GM23248 (cell line): ENCODE results near the gene HMCES. TPM values are rescaled to one million over a fixed set of nuclear protein-coding genes. Genes with fewer than 3 reads are reported as not detected.

Source experiments
- DNase-seq: peaks from one replicate; pipeline ENCODE4 v3.0.0-alpha.2; 2015
- H2AFZ ChIP-seq: fragments of 200-600 bp; sonication (generic); 2 replicates; pipeline ENCODE4 v1.6.1; 2016; ENCODE audit warnings: antibody characterized with exemption
- H3F3A ChIP-seq: fragments of 200-600 bp; sonication (generic); 2 replicates; pipeline ENCODE4 v1.6.1; 2016; ENCODE audit warnings: mild to moderate bottlenecking, antibody characterized with exemption, mixed run types; ENCODE audit not compliant: insufficient read depth
- H3K27ac ChIP-seq: fragments of 200-600 bp; sonication (generic); 2 replicates; pipeline ENCODE4 v1.5.1; 2016; ENCODE audit warnings: mild to moderate bottlenecking
- H3K27me3 ChIP-seq: fragments of 200-600 bp; sonication (generic); replicated peaks from 2 replicates; pipeline ENCODE4 v1.6.1; 2016; ENCODE audit warnings: mild to moderate bottlenecking; ENCODE audit not compliant: insufficient read depth
- H3K36me3 ChIP-seq: fragments of 200-600 bp; sonication (generic); 2 replicates; pipeline ENCODE4 v1.6.1; 2016; ENCODE audit warnings: low read depth, mild to moderate bottlenecking
- H3K4me1 ChIP-seq: fragments of 200-600 bp; sonication (generic); 2 replicates; pipeline ENCODE4 v1.6.1; 2016; ENCODE audit warnings: mild to moderate bottlenecking; ENCODE audit not compliant: insufficient read depth
- H3K4me2 ChIP-seq: fragments of 200-600 bp; sonication (generic); one replicate; pipeline ENCODE4 v1.6.1; 2016; ENCODE audit warnings: mild to moderate bottlenecking; ENCODE audit not compliant: unreplicated experiment
- H3K4me3 ChIP-seq: fragments of 200-600 bp; sonication (generic); 2 replicates; pipeline ENCODE4 v1.5.1; 2016; ENCODE audit warnings: mild to moderate bottlenecking
- H3K79me2 ChIP-seq: fragments of 200-600 bp; sonication (generic); 2 replicates; pipeline ENCODE4 v1.6.1; 2016; ENCODE audit warnings: mild to moderate bottlenecking; ENCODE audit not compliant: insufficient read depth
- H3K9ac ChIP-seq: fragments of 200-600 bp; sonication (generic); 2 replicates; pipeline ENCODE4 v1.6.1; 2016; ENCODE audit warnings: mild to moderate bottlenecking
- H3K9me2 ChIP-seq: fragments of 200-600 bp; sonication (generic); 2 replicates; pipeline ENCODE4 v1.6.1; 2016; ENCODE audit warnings: mixed run types, mild to moderate bottlenecking, moderate library complexity; ENCODE audit not compliant: insufficient read depth
- H3K9me3 ChIP-seq: fragments of 200-600 bp; sonication (generic); one replicate; pipeline ENCODE4 v1.6.1; 2017; ENCODE audit warnings: low read depth
- H4K20me1 ChIP-seq: fragments of 200-600 bp; sonication (generic); 2 replicates; pipeline ENCODE4 v1.6.0; 2016; ENCODE audit not compliant: insufficient read depth
- EZH2 ChIP-seq: fragments of 200-600 bp; sonication (generic); IDR thresholded peaks from 2 replicates; pipeline ENCODE4 v1.6.1; 2018; ENCODE audit warnings: antibody characterized with exemption, mild to moderate bottlenecking; ENCODE audit not compliant: insufficient read depth, poor library complexity, severe bottlenecking
- EZH2phosphoT487 ChIP-seq: fragments of 200-600 bp; sonication (generic); IDR thresholded peaks from 2 replicates; pipeline ENCODE4 v1.6.1; 2018; ENCODE audit warnings: antibody characterized with exemption, moderate library complexity, mild to moderate bottlenecking, low read depth; ENCODE audit not compliant: insufficient read depth
- WGBS, 2 experiments: methylation state at CpG; one replicate each; pipeline ENCODE4 v1.1.6; 2015 to 2017; ENCODE audit warnings: low lambda C conversion rate in 2 of 2, low coverage in 1 of 2; ENCODE audit errors: missing lambda C conversion rate in 2 of 2; 5-methylcytosine and 5-hydroxymethylcytosine counted together
- in situ Hi-C: fragments of 300-500 bp; cut with MboI; formaldehyde crosslinking; loops from 2 replicates; pipeline ENCODE4 v1.15.0; 2020
- polyA plus RNA-seq: library from polyadenylated mRNA; unstranded; fragments of >200 nt; fragmentation: Nextera tagmentation; extraction: Ambion mirVana; gene quantifications from 2 replicates; pipeline ENCODE4 v1.2.1, GENCODE V29; 2016
- total RNA-seq: library from RNA; depleted of rRNA; stranded (reverse); fragments of >200 nt; shearing (Covaris generic); gene quantifications from 2 replicates; pipeline ENCODE4 v1.2.3, GENCODE V29; 2014

HMCES gene
- total and polyA plus RNA-seq, 2 experiments from 2014 or later = 12.5 to 33.2 TPM

GRCh38 chr3:129295286-129295685 is 16.6 kb downstream of the HMCES start:
- Histone ChIP-seq H3K4me2 (no peak overlapping the region), H4K20me1 (no peaks in the 10 kb centered on the region), H3F3A (no peaks in the 10 kb centered on the region), H3K4me1 (no peaks in the 10 kb centered on the region), H3K79me2 (no peaks in the 10 kb centered on the region), H3K27ac (no peak overlapping the region), H3K36me3 (peaks cover 26% of the 10 kb centered on the region), H3K9me3 (no peaks in the 10 kb centered on the region), H2AFZ (no peak overlapping the region), H3K9ac (no peak overlapping the region), H3K27me3 (no peaks in the 10 kb centered on the region), H3K9me2 (no peaks in the 10 kb centered on the region), H3K4me3 (no peak overlapping the region)
- TF ChIP-seq EZH2phosphoT487 (no peak), EZH2 (no peak)
- in situ Hi-C loops = no loop called here
- WGBS, 2 experiments = 93 to 96% methylated on average over 5 of the region's 5 CpGs
- DNase-seq = no peak

DNA sequence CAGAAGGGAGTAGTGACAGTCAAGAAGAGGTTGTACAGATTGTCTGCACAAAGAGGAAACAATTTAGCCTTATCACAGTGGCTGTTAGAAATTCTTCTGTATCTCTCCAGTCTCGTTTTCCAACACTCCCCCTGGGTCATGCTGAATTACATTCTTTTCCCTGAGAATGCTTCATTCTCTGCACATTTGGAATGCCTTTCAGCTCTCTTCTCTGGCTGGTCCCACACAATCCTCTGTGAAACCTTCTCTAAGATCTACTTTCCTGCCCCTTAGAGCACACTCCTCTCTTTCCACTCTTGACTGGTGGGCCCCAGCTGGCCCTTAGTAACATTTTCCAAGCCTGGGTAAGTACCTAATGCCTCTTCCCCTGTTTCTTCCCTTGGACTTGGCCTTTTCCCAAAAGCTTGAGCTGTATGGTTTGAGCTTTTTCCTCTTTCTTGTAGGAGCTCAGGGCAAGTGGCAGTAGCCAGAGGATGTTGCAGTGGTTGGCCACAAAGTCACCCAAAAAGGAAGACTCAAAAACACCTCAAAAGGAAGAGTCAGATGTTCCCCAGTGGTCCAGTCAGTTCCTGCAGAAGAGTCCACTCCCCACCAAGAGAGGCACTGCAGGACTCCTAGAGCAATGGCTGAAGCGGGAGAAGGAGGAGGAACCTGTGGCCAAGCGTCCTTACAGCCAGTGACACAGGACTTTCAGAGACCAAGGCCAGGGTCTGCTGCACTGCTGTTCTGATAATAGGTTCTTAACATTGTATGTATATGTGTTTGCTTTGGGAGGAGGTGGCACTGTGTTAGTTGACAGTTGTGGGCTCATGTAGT is 25.7 kb downstream of the HMCES start:
- H3K9ac ChIP-seq = no peak overlapping the region

GRCh38 chr3:129304962-129305222 is 26.2 kb downstream of the HMCES start:
- 100% methylated on average over 1 of the region's 1 CpG for WGBS, 2 experiments
- no peak overlapping the region for H3K4me2 ChIP-seq
- DNase-seq = no peak
- no peak overlapping the region for H3K27ac ChIP-seq
- H3K9ac ChIP-seq = no peak overlapping the region
- H2AFZ ChIP-seq = no peak overlapping the region
- in situ Hi-C loops = no loop called here
- no peaks in the 10 kb centered on the region for H3K9me3 ChIP-seq
- no peaks in the 10 kb centered on the region for H3K9me2 ChIP-seq
- H4K20me1 ChIP-seq = no peaks in the 10 kb centered on the region
- H3K4me3 ChIP-seq = no peak overlapping the region
- no peaks in the 10 kb centered on the region for H3K79me2 ChIP-seq
- TF ChIP-seq EZH2 (no peak), EZH2phosphoT487 (no peak)
- peaks cover 7% of the 10 kb centered on the region; the same call in 1 of the 2 replicates for H3F3A ChIP-seq
- no peaks in the 10 kb centered on the region for H3K27me3 ChIP-seq
- H3K4me1 ChIP-seq = no peaks in the 10 kb centered on the region
- peaks cover 4% of the 10 kb centered on the region; the same call in 1 of the 2 replicates for H3K36me3 ChIP-seq

More for the DNA sequence above, 25.7 kb downstream of the HMCES start:
- Histone ChIP-seq H3F3A (peaks cover 7% of the 10 kb centered on the region; the same call in 1 of the 2 replicates), H3K4me3 (no peak overlapping the region), H3K27me3 (no peaks in the 10 kb centered on the region), H3K9me3 (no peaks in the 10 kb centered on the region), H3K9me2 (no peaks in the 10 kb centered on the region), H4K20me1 (no peaks in the 10 kb centered on the region), H3K79me2 (no peaks in the 10 kb centered on the region), H2AFZ (no peak overlapping the region), H3K27ac (no peak overlapping the region), H3K4me2 (no peak overlapping the region), H3K36me3 (peaks cover 4% of the 10 kb centered on the region; the same call in 1 of the 2 replicates), H3K4me1 (no peaks in the 10 kb centered on the region)
- in situ Hi-C loops = no loop called here
- TF ChIP-seq EZH2 (no peak), EZH2phosphoT487 (no peak)
- WGBS, 2 experiments = 81 to 90% methylated on average over 3 of the region's 3 CpGs
- no peak for DNase-seq

DNA sequence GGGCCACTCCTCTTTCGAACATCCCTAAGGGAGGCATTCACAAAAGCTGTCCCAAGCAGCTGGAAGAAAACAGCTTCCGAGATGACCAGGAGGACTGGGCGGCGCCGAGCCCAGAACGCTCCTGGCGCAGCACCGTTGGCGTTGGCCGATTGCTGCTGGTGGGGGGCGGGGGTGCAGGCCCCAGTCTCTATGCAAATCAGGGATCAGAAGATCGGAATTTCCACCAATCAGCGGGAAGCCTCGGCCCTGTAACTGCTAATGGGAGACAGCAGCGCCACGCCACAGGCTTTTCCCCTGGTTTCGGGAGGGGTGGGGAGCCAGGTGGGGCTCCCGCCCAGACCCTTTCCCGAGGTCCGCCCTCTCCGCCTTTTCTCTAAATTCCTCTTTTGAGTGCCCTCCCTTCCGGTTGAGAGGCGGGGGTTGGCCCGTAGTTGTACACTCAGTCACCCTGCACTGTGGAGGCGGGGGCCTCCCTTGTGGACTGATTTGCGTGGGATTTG is 27.0 kb downstream of the HMCES start:
- H2AFZ ChIP-seq = peak overlapping the region; percentile 76
- H3K36me3 ChIP-seq = peaks cover 4% of the 10 kb centered on the region; the same call in 1 of the 2 replicates
- peak overlapping the region; percentile 38 for H3K27ac ChIP-seq
- peak; percentile 77 for DNase-seq
- 44 to 46% methylated on average over 26 of the region's 26 CpGs for WGBS, 2 experiments
- H3K4me1 ChIP-seq = no peaks in the 10 kb centered on the region
- no peaks in the 10 kb centered on the region for H3K9me2 ChIP-seq
- no peaks in the 10 kb centered on the region for H3K9me3 ChIP-seq
- H3K4me3 ChIP-seq = peak overlapping the region; percentile 46
- peaks cover 7% of the 10 kb centered on the region; the same call in 1 of the 2 replicates for H3F3A ChIP-seq
- H3K27me3 ChIP-seq = no peaks in the 10 kb centered on the region
- H3K9ac ChIP-seq = peak overlapping the region; percentile 59
- in situ Hi-C loops = no loop called here
- no peak for TF ChIP-seq EZH2phosphoT487
- no peak for TF ChIP-seq EZH2
- peak overlapping the region; percentile 78 for H3K4me2 ChIP-seq
- no peaks in the 10 kb centered on the region for H4K20me1 ChIP-seq
- no peaks in the 10 kb centered on the region for H3K79me2 ChIP-seq
